GM19452 (cell line): Measurements from ENCODE around the gene FBXO34.
"Not testable (repeated sequence)": the region's sequence is repeated elsewhere in the genome, so short reads cannot be mapped to it uniquely, and the experiment has no call there.

Source experiments
- ATAC-seq: cut with Tn5 transposase; IDR thresholded peaks from one replicate; pipeline ENCODE4 v1.9.1; 2021; ENCODE audit not compliant: unreplicated experiment

The FBXO34 gene

GRCh38 chr14:55381040-55381439 is 109.8 kb downstream of the FBXO34 start:
- ATAC-seq = no peak

GRCh38 chr14:55381561-55381960 is 110.3 kb downstream of the FBXO34 start:
- no peak for ATAC-seq

- ATAC-seq = no peak
These were observed 111.3 kb downstream of the FBXO34 start for GRCh38 chr14:55382483-55382882.

GRCh38 chr14:55383056-55383466 is 111.8 kb downstream of the FBXO34 start:
- not testable (repeated sequence) for ATAC-seq

GRCh38 chr14:55383541-55384140 is 112.4 kb downstream of the FBXO34 start:
- ATAC-seq = no peak

- no peak for ATAC-seq
These were observed 113.3 kb downstream of the FBXO34 start for GRCh38 chr14:55384536-55384935.

GRCh38 chr14:55386037-55386808 is 115.0 kb downstream of the FBXO34 start:
- ATAC-seq = no peak

- ATAC-seq = no peak
These were observed 115.9 kb downstream of the FBXO34 start for GRCh38 chr14:55387121-55387520.

- ATAC-seq = no peak
These were observed 116.9 kb downstream of the FBXO34 start for GRCh38 chr14:55388160-55388559.

- no peak for ATAC-seq
These were observed 118.1 kb downstream of the FBXO34 start for GRCh38 chr14:55389330-55389729.

- ATAC-seq = no peak
These were observed 127.5 kb downstream of the FBXO34 start for GRCh38 chr14:55398679-55399078.

- no peak for ATAC-seq
These were observed 128.0 kb downstream of the FBXO34 start for GRCh38 chr14:55399183-55399582.

- no peak for ATAC-seq
These were observed 128.6 kb downstream of the FBXO34 start for GRCh38 chr14:55399852-55400251.

- ATAC-seq = no peak
These were observed 130.5 kb downstream of the FBXO34 start for GRCh38 chr14:55401751-55402150.
